Measurements from ENCODE around the gene CCDC177. TPM values are rescaled to one million over a fixed set of nuclear protein-coding genes. Genes with fewer than 3 reads are reported as not detected.
A peak's percentile ranks its signal among the peaks of the same experiment; 100 is the strongest.

Gene CCDC177
- polyA plus RNA-seq, 1 donor (not counting 4 experiments of a cell fraction or from before 2014, with no cell fraction given): not detected

DNA sequence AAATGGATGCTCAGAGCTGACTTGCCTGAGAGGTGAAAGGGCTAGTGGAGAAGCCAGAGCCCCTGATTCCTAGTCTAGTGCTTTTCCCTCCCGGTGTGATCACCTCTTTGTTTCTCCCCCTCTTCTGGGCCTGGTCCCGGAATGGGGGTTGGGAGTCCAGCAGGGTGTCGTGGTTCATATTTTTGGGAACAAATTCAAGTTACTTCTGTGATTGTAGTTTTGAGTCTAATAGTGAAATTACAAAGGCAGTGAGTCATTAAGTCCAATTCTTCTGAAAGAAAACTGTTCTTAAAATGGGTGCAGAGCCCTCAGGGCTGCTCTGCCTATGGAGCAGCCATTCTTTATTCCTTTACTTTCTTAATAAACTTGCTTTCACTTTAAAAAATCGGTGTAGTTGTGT lies 44.3 kb upstream of the CCDC177 start:
- H3K4me2 ChIP-seq (ENCODE audit: control insufficient read depth, extremely low read depth, insufficient read depth, low read depth, low read length): peak overlapping the region; percentile 33
- dilution Hi-C loops (cut with MboI; ENCODE audit: extremely low pct_ligation_motif_present, low sequenced_read_pairs): no loop called here
- TF ChIP-seq, protein P1, sequence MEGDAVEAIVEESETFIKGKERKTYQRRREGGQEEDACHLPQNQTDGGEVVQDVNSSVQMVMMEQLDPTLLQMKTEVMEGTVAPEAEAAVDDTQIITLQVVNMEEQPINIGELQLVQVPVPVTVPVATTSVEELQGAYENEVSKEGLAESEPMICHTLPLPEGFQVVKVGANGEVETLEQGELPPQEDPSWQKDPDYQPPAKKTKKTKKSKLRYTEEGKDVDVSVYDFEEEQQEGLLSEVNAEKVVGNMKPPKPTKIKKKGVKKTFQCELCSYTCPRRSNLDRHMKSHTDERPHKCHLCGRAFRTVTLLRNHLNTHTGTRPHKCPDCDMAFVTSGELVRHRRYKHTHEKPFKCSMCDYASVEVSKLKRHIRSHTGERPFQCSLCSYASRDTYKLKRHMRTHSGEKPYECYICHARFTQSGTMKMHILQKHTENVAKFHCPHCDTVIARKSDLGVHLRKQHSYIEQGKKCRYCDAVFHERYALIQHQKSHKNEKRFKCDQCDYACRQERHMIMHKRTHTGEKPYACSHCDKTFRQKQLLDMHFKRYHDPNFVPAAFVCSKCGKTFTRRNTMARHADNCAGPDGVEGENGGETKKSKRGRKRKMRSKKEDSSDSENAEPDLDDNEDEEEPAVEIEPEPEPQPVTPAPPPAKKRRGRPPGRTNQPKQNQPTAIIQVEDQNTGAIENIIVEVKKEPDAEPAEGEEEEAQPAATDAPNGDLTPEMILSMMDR (optimal IDR thresholded peaks at IDR 0.05 in 1 of 3, IDR thresholded peaks at IDR 0.05 in 1 of 3, conservative IDR thresholded peaks at IDR 0.05 in 1 of 3; ENCODE audit: extremely low read depth in 1 of 3, insufficient read depth in 2 of 3, low read length in 3 of 3): no peak
- TF ChIP-seq EZH2 (IDR thresholded peaks at IDR 0.05; ENCODE audit: low read length): no peak
- peak overlapping the region; percentile 22 for H3K27ac ChIP-seq (ENCODE audit: control insufficient read depth, insufficient read depth, low read length)
- FAIRE-seq (no peak), DNase-seq (ENCODE audit: low read depth, low spot score) (no peak)
- H3K4me1 ChIP-seq (ENCODE audit: control insufficient read depth, extremely low read depth, insufficient read depth, low read length): peaks cover 34% of the 10 kb centered on the region
- H3K9ac ChIP-seq (ENCODE audit: control insufficient read depth, extremely low read depth, insufficient read depth, low read length): no peak overlapping the region
- peaks cover 88% of the 10 kb centered on the region for H3K79me2 ChIP-seq (ENCODE audit: control insufficient read depth, insufficient read depth, low read length)
- H3K9me3 ChIP-seq (ENCODE audit: control insufficient read depth, low read depth, low read length): no peaks in the 10 kb centered on the region
- H4K20me1 ChIP-seq (ENCODE audit: control insufficient read depth, extremely low read depth, insufficient read depth, low read length): peaks cover 2% of the 10 kb centered on the region
- no peak overlapping the region for H2AFZ ChIP-seq (ENCODE audit: control insufficient read depth, low read length)
- peaks cover 0 to 3% of the 10 kb centered on the region in 2 experiments for H3K36me3 ChIP-seq (ENCODE audit: control insufficient read depth in 2 of 2, extremely low read depth in 1 of 2, insufficient read depth in 2 of 2, low read length in 2 of 2)
- H3K27me3 ChIP-seq (ENCODE audit: control insufficient read depth, extremely low read depth, insufficient read depth, low read length): no peaks in the 10 kb centered on the region
- H3K9me1 ChIP-seq (ENCODE audit: control insufficient read depth, extremely low read depth, insufficient read depth, low read length): peaks cover 2% of the 10 kb centered on the region
- peak overlapping the region in 1 of 3 experiments; percentile 25 for H3K4me3 ChIP-seq (ENCODE audit: control insufficient read depth in 2 of 3, extremely low read depth in 1 of 3, insufficient read depth in 2 of 3, low read depth in 1 of 3, low read length in 3 of 3)

DNA sequence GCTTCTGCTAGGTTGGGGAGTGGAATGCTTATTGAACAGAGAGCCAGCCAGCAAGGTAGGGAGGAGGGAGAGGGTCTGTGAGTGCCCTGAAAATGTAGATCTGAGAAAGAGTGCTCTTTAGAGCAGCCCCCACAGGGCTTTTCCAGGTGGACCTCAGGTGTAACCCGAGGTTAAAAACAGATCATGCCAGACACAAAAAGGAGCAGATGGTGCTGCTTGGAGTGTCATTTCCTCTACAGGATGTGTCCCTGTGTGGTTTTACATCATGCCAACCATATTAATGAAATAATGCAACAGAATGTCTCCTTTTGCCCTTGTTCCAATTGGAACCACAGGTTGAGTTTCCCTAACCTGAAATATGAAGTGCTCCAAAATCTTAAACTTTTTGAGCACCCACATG lies 43.1 kb upstream of the CCDC177 start:
- no peak overlapping the region for H3K4me2 ChIP-seq (ENCODE audit: control insufficient read depth, extremely low read depth, insufficient read depth, low read depth, low read length)
- no peak overlapping the region for H3K4me3 ChIP-seq (ENCODE audit: control insufficient read depth in 2 of 3, extremely low read depth in 1 of 3, insufficient read depth in 2 of 3, low read depth in 1 of 3, low read length in 3 of 3)
- no peak overlapping the region for H3K9ac ChIP-seq (ENCODE audit: control insufficient read depth, extremely low read depth, insufficient read depth, low read length)
- dilution Hi-C loops (cut with MboI; ENCODE audit: extremely low pct_ligation_motif_present, low sequenced_read_pairs): no loop called here
- no peak overlapping the region for H3K27ac ChIP-seq (ENCODE audit: control insufficient read depth, insufficient read depth, low read length)
- peaks cover 2% of the 10 kb centered on the region for H4K20me1 ChIP-seq (ENCODE audit: control insufficient read depth, extremely low read depth, insufficient read depth, low read length)
- DNase-seq (ENCODE audit: low read depth, low spot score) (no peak), FAIRE-seq (no peak)
- no peak overlapping the region for H2AFZ ChIP-seq (ENCODE audit: control insufficient read depth, low read length)
- TF ChIP-seq, protein P1 (optimal IDR thresholded peaks at IDR 0.05 in 1 of 3, IDR thresholded peaks at IDR 0.05 in 1 of 3, conservative IDR thresholded peaks at IDR 0.05 in 1 of 3; ENCODE audit: extremely low read depth in 1 of 3, insufficient read depth in 2 of 3, low read length in 3 of 3): no peak
- no peak for TF ChIP-seq EZH2 (IDR thresholded peaks at IDR 0.05; ENCODE audit: low read length)
- H3K79me2 ChIP-seq (ENCODE audit: control insufficient read depth, insufficient read depth, low read length): peaks cover 91% of the 10 kb centered on the region
- H3K27me3 ChIP-seq (ENCODE audit: control insufficient read depth, extremely low read depth, insufficient read depth, low read length): no peaks in the 10 kb centered on the region
- peaks cover 46% of the 10 kb centered on the region for H3K4me1 ChIP-seq (ENCODE audit: control insufficient read depth, extremely low read depth, insufficient read depth, low read length)
- H3K9me3 ChIP-seq (ENCODE audit: control insufficient read depth, low read depth, low read length): no peaks in the 10 kb centered on the region
- H3K9me1 ChIP-seq (ENCODE audit: control insufficient read depth, extremely low read depth, insufficient read depth, low read length): peaks cover 2% of the 10 kb centered on the region
- H3K36me3 ChIP-seq (ENCODE audit: control insufficient read depth in 2 of 2, extremely low read depth in 1 of 2, insufficient read depth in 2 of 2, low read length in 2 of 2): peaks cover 0 to 3% of the 10 kb centered on the region in 2 experiments

All from keratinocyte (primary cell).